H9 (cell line): ENCODE data around the gene SGCD. TPM values are rescaled to one million over a fixed set of nuclear protein-coding genes. Genes with fewer than 3 reads are reported as not detected.

Experiments
- DNase-seq: peaks from one replicate; pipeline ENCODE4 v3.0.0-alpha.2; 2017
- H2AFZ ChIP-seq: one replicate; pipeline ENCODE4 v1.6.1; 2013; ENCODE audit warnings: mild to moderate bottlenecking, low read length, control low read depth, moderate library complexity
- H2AK5ac ChIP-seq: 2 replicates; pipeline ENCODE4 v1.6.1; 2013; ENCODE audit warnings: low read length, control low read depth, mixed read lengths; ENCODE audit not compliant: insufficient read length
- H2BK120ac ChIP-seq: one replicate; pipeline ENCODE4 v1.6.1; 2013; ENCODE audit warnings: low read depth, mild to moderate bottlenecking, low read length, control low read depth, inconsistent platforms; ENCODE audit not compliant: poor library complexity, severe bottlenecking
- H2BK12ac ChIP-seq: 2 replicates; pipeline ENCODE4 v1.6.1; 2013; ENCODE audit warnings: low read length, control low read depth, mixed read lengths, low read depth; ENCODE audit not compliant: insufficient read length
- H2BK15ac ChIP-seq: 2 replicates; pipeline ENCODE4 v1.6.1; 2013; ENCODE audit warnings: low read depth, low read length, control low read depth
- H2BK20ac ChIP-seq: one replicate; pipeline ENCODE4 v1.6.1; 2013; ENCODE audit warnings: low read depth, mild to moderate bottlenecking, low read length, control low read depth, inconsistent platforms; ENCODE audit not compliant: poor library complexity, severe bottlenecking
- H2BK5ac ChIP-seq: 2 replicates; pipeline ENCODE4 v1.6.1; 2013; ENCODE audit warnings: low read length, control low read depth, mixed read lengths; ENCODE audit not compliant: insufficient read length
- H3K14ac ChIP-seq: 2 replicates; pipeline ENCODE4 v1.6.1; 2013; ENCODE audit warnings: low read length, control low read depth; ENCODE audit not compliant: insufficient read depth
- H3K18ac ChIP-seq: 2 replicates; pipeline ENCODE4 v1.6.1; 2013; ENCODE audit warnings: low read depth, mild to moderate bottlenecking, mixed read lengths, low read length, control low read depth; ENCODE audit not compliant: insufficient read length
- H3K23ac ChIP-seq: 2 replicates; pipeline ENCODE4 v1.6.1; 2013; ENCODE audit warnings: low read length, control low read depth, mixed read lengths, low read depth; ENCODE audit not compliant: insufficient read length
- H3K23me2 ChIP-seq: 2 replicates; pipeline ENCODE4 v1.6.1; 2013; ENCODE audit warnings: low read depth, mild to moderate bottlenecking, mixed read lengths, low read length, control low read depth; ENCODE audit not compliant: insufficient read length, poor library complexity, severe bottlenecking
- H3K27ac ChIP-seq: 2 replicates; pipeline ENCODE4 v1.5.1; 2013; ENCODE audit warnings: low read length, control low read depth, mixed read lengths, low read depth; ENCODE audit not compliant: insufficient read length
- H3K27me3 ChIP-seq: 2 replicates; pipeline ENCODE4 v1.6.1; 2013; ENCODE audit warnings: low read length, control low read depth, inconsistent platforms; ENCODE audit not compliant: insufficient read depth
- H3K4ac ChIP-seq: 2 replicates; pipeline ENCODE4 v1.6.1; 2013; ENCODE audit warnings: low read depth, mild to moderate bottlenecking, control low read depth, inconsistent platforms, low read length, moderate library complexity
- H3K4me1 ChIP-seq: 2 replicates; pipeline ENCODE4 v1.6.1; 2013; ENCODE audit warnings: low read length, control low read depth, inconsistent platforms; ENCODE audit not compliant: insufficient read depth
- H3K4me2 ChIP-seq: 2 replicates; pipeline ENCODE4 v1.6.1; 2013; ENCODE audit warnings: low read length, control low read depth, mixed read lengths; ENCODE audit not compliant: insufficient read length, insufficient read depth
- H3K56ac ChIP-seq: 2 replicates; pipeline ENCODE4 v1.6.1; 2013; ENCODE audit warnings: low read depth, mild to moderate bottlenecking, mixed read lengths, low read length, control low read depth; ENCODE audit not compliant: insufficient read length
- H3K79me1 ChIP-seq: 2 replicates; pipeline ENCODE4 v1.6.1; 2013; ENCODE audit warnings: low read depth, mild to moderate bottlenecking, moderate library complexity, low read length, control low read depth, inconsistent platforms; ENCODE audit not compliant: insufficient read depth, poor library complexity, severe bottlenecking
- H3K79me2 ChIP-seq: 2 replicates; pipeline ENCODE4 v1.6.1; 2013; ENCODE audit warnings: low read length, control low read depth, inconsistent platforms; ENCODE audit not compliant: insufficient read depth
- H3K9ac ChIP-seq: 2 replicates; pipeline ENCODE4 v1.6.1; 2013; ENCODE audit warnings: low read length, control low read depth, mixed read lengths; ENCODE audit not compliant: insufficient read length; ENCODE audit errors: extremely low read depth
- H3K9me3 ChIP-seq: one replicate; pipeline ENCODE4 v1.6.1; 2013; ENCODE audit warnings: low read depth, low read length, inconsistent platforms; ENCODE audit not compliant: control insufficient read depth
- H3T11ph ChIP-seq: one replicate; pipeline ENCODE4 v1.6.1; 2013; ENCODE audit warnings: mild to moderate bottlenecking, low read length, control low read depth, inconsistent platforms
- H4K20me1 ChIP-seq: one replicate; pipeline ENCODE4 v1.6.1; 2013; ENCODE audit not compliant: control insufficient read depth, insufficient read length, insufficient read depth
- H4K5ac ChIP-seq: 2 replicates; pipeline ENCODE4 v1.6.1; 2013; ENCODE audit warnings: low read depth, mild to moderate bottlenecking, mixed read lengths, low read length, control low read depth; ENCODE audit not compliant: insufficient read length
- H4K8ac ChIP-seq: replicated peaks from 2 replicates; pipeline ENCODE4 v1.6.1; 2013; ENCODE audit warnings: low read length, control low read depth, mixed read lengths, low read depth; ENCODE audit not compliant: insufficient read length
- H4K91ac ChIP-seq: 2 replicates; pipeline ENCODE4 v1.6.1; 2013; ENCODE audit warnings: low read depth, mild to moderate bottlenecking, moderate library complexity, mixed read lengths, low read length, control low read depth; ENCODE audit not compliant: insufficient read length
- H3K27ac Mint-ChIP-seq, 3 experiments: 2 replicates in 2 of 3; 3 replicates in 1 of 3; pipeline ENCODE4 v1.8.0; 2020 to 2021; ENCODE audit warnings: mixed read lengths in 3 of 3, mild to moderate bottlenecking in 1 of 3, moderate library complexity in 1 of 3
- H3K27me3 Mint-ChIP-seq: 2 replicates; pipeline ENCODE4 v1.8.0; 2021; ENCODE audit warnings: low read depth, mild to moderate bottlenecking, moderate library complexity, mixed read lengths
- H3K36me3 Mint-ChIP-seq, 3 experiments: 2 replicates in 2 of 3; 3 replicates in 1 of 3; pipeline ENCODE4 v1.8.0; 2020 to 2021; ENCODE audit warnings: low read depth in 3 of 3, mixed read lengths in 3 of 3; ENCODE audit not compliant: insufficient read depth in 1 of 3
- H3K4me1 Mint-ChIP-seq, 2 experiments: 2 replicates each; pipeline ENCODE4 v1.8.0; 2020; ENCODE audit warnings: mixed read lengths in 2 of 2
- H3K4me3 Mint-ChIP-seq, 2 experiments: 2 replicates in 1 of 2; 3 replicates in 1 of 2; pipeline ENCODE4 v1.8.0; 2020 to 2021; ENCODE audit warnings: mild to moderate bottlenecking in 2 of 2, mixed read lengths in 2 of 2, moderate library complexity in 1 of 2
- H3K9me3 Mint-ChIP-seq, 2 experiments: 2 replicates in 1 of 2; 3 replicates in 1 of 2; pipeline ENCODE4 v1.8.0; 2020; ENCODE audit warnings: mild to moderate bottlenecking in 2 of 2, mixed read lengths in 2 of 2, moderate library complexity in 1 of 2
- WGBS: extraction: QIAGEN DNeasy Blood & Tissue Kit; methylation state at CpG from one replicate; pipeline ENCODE4 v1.1.7; 2013; ENCODE audit warnings: missing lambda C conversion rate, low lambda C conversion rate, mixed read lengths; ENCODE audit not compliant: insufficient read length; ENCODE audit errors: extremely low coverage; 5-methylcytosine and 5-hydroxymethylcytosine counted together
- total RNA-seq: library from RNA; stranded (reverse); gene quantifications from 2 replicates; pipeline ENCODE4 v1.2.1, GENCODE V29; 2021
- TF ChIP-seq, protein P1 (sequence below): fragments of 200-600 bp; sonication (generic); conservative IDR thresholded peaks from 3 replicates; pipeline ENCODE4 v1.8.0; 2021; ENCODE audit warnings: antibody characterized with exemption, mild to moderate bottlenecking

SGCD gene
- total RNA-seq, 1 experiment from 2014 or later, result 0.11 TPM

- H2AFZ ChIP-seq, result no peak overlapping the region
- no peaks in the 10 kb centered on the region for H3K23me2 ChIP-seq
- H2BK120ac ChIP-seq, result no peak overlapping the region
- H3K9me3 Mint-ChIP-seq, result no peaks in the 10 kb centered on the region
- no peak overlapping the region for H2BK15ac ChIP-seq
- no peak overlapping the region for H2BK12ac ChIP-seq
- no peak overlapping the region for H3K27ac ChIP-seq
- TF ChIP-seq, protein P1, sequence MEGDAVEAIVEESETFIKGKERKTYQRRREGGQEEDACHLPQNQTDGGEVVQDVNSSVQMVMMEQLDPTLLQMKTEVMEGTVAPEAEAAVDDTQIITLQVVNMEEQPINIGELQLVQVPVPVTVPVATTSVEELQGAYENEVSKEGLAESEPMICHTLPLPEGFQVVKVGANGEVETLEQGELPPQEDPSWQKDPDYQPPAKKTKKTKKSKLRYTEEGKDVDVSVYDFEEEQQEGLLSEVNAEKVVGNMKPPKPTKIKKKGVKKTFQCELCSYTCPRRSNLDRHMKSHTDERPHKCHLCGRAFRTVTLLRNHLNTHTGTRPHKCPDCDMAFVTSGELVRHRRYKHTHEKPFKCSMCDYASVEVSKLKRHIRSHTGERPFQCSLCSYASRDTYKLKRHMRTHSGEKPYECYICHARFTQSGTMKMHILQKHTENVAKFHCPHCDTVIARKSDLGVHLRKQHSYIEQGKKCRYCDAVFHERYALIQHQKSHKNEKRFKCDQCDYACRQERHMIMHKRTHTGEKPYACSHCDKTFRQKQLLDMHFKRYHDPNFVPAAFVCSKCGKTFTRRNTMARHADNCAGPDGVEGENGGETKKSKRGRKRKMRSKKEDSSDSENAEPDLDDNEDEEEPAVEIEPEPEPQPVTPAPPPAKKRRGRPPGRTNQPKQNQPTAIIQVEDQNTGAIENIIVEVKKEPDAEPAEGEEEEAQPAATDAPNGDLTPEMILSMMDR, result no peak
- no peak overlapping the region for H3K9ac ChIP-seq
- H2BK20ac ChIP-seq, result no peak overlapping the region
- H3T11ph ChIP-seq, result no peak overlapping the region
- H3K4me1 Mint-ChIP-seq, result peaks cover 3 to 5% of the 10 kb centered on the region in 2 experiments; a peak in 3 of 4 replicates
- no peak overlapping the region for H3K27ac Mint-ChIP-seq
- no peak overlapping the region for H4K91ac ChIP-seq
- H3K14ac ChIP-seq, result no peak overlapping the region
- no peak overlapping the region for H3K4ac ChIP-seq
- no peak overlapping the region for H3K4me3 Mint-ChIP-seq
- WGBS, result no CpG with 5 or more reads among the region's 1 CpG
- no peak overlapping the region for H2AK5ac ChIP-seq
- DNase-seq, result no peak
- no peak overlapping the region for H3K23ac ChIP-seq
- no peaks in the 10 kb centered on the region for H3K79me2 ChIP-seq
- H4K20me1 ChIP-seq, result no peaks in the 10 kb centered on the region
- H3K27me3 Mint-ChIP-seq, result no peaks in the 10 kb centered on the region
- H3K4me2 ChIP-seq, result no peak overlapping the region
- no peak overlapping the region for H4K5ac ChIP-seq
- no peaks in the 10 kb centered on the region for H3K27me3 ChIP-seq
- H3K36me3 Mint-ChIP-seq, result no peaks in the 10 kb centered on the region
- H3K18ac ChIP-seq, result no peak overlapping the region
- no peaks in the 10 kb centered on the region for H3K79me1 ChIP-seq
- no peaks in the 10 kb centered on the region for H3K4me1 ChIP-seq
- no peak overlapping the region for H2BK5ac ChIP-seq
- no peak overlapping the region for H3K56ac ChIP-seq
- H4K8ac ChIP-seq, result no peak overlapping the region
- H3K9me3 ChIP-seq, result no peaks in the 10 kb centered on the region
Measured at GRCh38 chr5:156556666-156557406, 229.9 kb downstream of the SGCD start.
